RWPE2 (cell line): ENCODE measurements around the gene WNT4.

Experiments
- ATAC-seq: fragments of 200-7000 bp; cut with Tn5 transposase; 3 replicates; pipeline ENCODE4 v1.9.1; 2021; ENCODE audit warnings: low read depth
- DNase-seq: peaks from one replicate; pipeline ENCODE4 v3.0.0-alpha.2; 2020; ENCODE audit warnings: low spot score
- H3K27ac ChIP-seq: fragments of 450-650 bp; 2 replicates; pipeline ENCODE4 v1.5.1; 2017; ENCODE audit warnings: mild to moderate bottlenecking; ENCODE audit not compliant: poor library complexity, severe bottlenecking
- H3K27me3 ChIP-seq: fragments of 250-450 bp; sonication (Bioruptor Pico); 2 replicates; pipeline ENCODE4 v1.5.1; 2021; ENCODE audit warnings: mild to moderate bottlenecking, moderate library complexity; ENCODE audit not compliant: insufficient read depth, poor library complexity, severe bottlenecking
- H3K36me3 ChIP-seq: fragments of 250-450 bp; sonication (Bioruptor Pico); 2 replicates; pipeline ENCODE4 v1.5.1; 2020; ENCODE audit warnings: low read depth, mild to moderate bottlenecking, moderate library complexity
- H3K4me1 ChIP-seq: fragments of 250-450 bp; sonication (Bioruptor Pico); 2 replicates; pipeline ENCODE4 v1.5.1; 2021; ENCODE audit warnings: mild to moderate bottlenecking, moderate library complexity; ENCODE audit not compliant: insufficient read depth, poor library complexity, severe bottlenecking
- H3K4me3 ChIP-seq: fragments of 250-450 bp; sonication (Bioruptor Pico); 2 replicates; pipeline ENCODE4 v1.5.1; 2021; ENCODE audit warnings: mild to moderate bottlenecking, moderate library complexity; ENCODE audit not compliant: severe bottlenecking
- H3K9me3 ChIP-seq: fragments of 250-450 bp; sonication (Bioruptor Pico); 2 replicates; pipeline ENCODE4 v1.5.1; 2021; ENCODE audit warnings: mild to moderate bottlenecking, moderate library complexity; ENCODE audit not compliant: severe bottlenecking
- CTCF ChIP-seq: fragments of 450-650 bp; IDR thresholded peaks from one replicate; pipeline ENCODE4 v1.5.1; 2017; ENCODE audit warnings: mild to moderate bottlenecking, moderate library complexity; ENCODE audit not compliant: poor library complexity, severe bottlenecking

Gene WNT4

GRCh38 chr1:22137004-22137720 lies 5.7 kb downstream of the WNT4 start:
- Histone ChIP-seq H3K4me1 (peaks cover 21% of the 10 kb centered on the region), H3K4me3 (no peak overlapping the region), H3K36me3 (no peaks in the 10 kb centered on the region), H3K27me3 (no peaks in the 10 kb centered on the region), H3K27ac (peak overlapping the region; percentile 76), H3K9me3 (no peaks in the 10 kb centered on the region)
- DNase-seq (no peak), ATAC-seq (peak; percentile 81)
- TF ChIP-seq CTCF, result no peak

GRCh38 chr1:22133931-22134324 lies 9.0 kb downstream of the WNT4 start:
- no peak for ATAC-seq
- TF ChIP-seq CTCF, result no peak
- no peak overlapping the region for H3K27ac ChIP-seq

GRCh38 chr1:22133247-22133930 lies 9.5 kb downstream of the WNT4 start:
- DNase-seq (no peak), ATAC-seq (no peak)
- H3K9me3 ChIP-seq, result no peaks in the 10 kb centered on the region
- H3K27ac ChIP-seq, result no peak overlapping the region
- H3K36me3 ChIP-seq, result no peaks in the 10 kb centered on the region
- H3K27me3 ChIP-seq, result no peaks in the 10 kb centered on the region
- no peak for TF ChIP-seq CTCF
- no peak overlapping the region for H3K4me3 ChIP-seq
- peaks cover 24% of the 10 kb centered on the region for H3K4me1 ChIP-seq

More at GRCh38 chr1:22133931-22134324, 9.0 kb downstream of the WNT4 start:
- Histone ChIP-seq H3K36me3 (no peaks in the 10 kb centered on the region), H3K4me1 (peaks cover 24% of the 10 kb centered on the region), H3K27me3 (no peaks in the 10 kb centered on the region), H3K4me3 (no peak overlapping the region), H3K9me3 (no peaks in the 10 kb centered on the region)
- no peak for DNase-seq

- peak; percentile 69 for ATAC-seq
- Histone ChIP-seq H3K36me3 (no peaks in the 10 kb centered on the region), H3K9me3 (no peaks in the 10 kb centered on the region), H3K27ac (peak overlapping the region; percentile 3), H3K4me1 (peaks cover 19% of the 10 kb centered on the region), H3K27me3 (no peaks in the 10 kb centered on the region), H3K4me3 (no peak overlapping the region)
- DNase-seq, result peak; percentile 89
- TF ChIP-seq CTCF, result no peak
Measured at GRCh38 chr1:22132517-22133235, 10.2 kb downstream of the WNT4 start.
